SH-SY5Y (cell line): ENCODE measurements around the gene SLC12A7.

Source experiments
- GATA2 ChIP-seq: IDR thresholded peaks from 2 replicates; pipeline ENCODE4 v1.6.1; 2011; ENCODE audit warnings: mild to moderate bottlenecking, low read depth, low read length
- GATA3 ChIP-seq: IDR thresholded peaks from 2 replicates; pipeline ENCODE4 v1.6.1; 2011; ENCODE audit warnings: low read depth, mild to moderate bottlenecking, low read length, moderate library complexity

SLC12A7 gene

GRCh38 chr5:1065891-1066650 lies 45.8 kb downstream of the SLC12A7 start:
- TF ChIP-seq GATA2: no peak
- no peak for TF ChIP-seq GATA3

- TF ChIP-seq GATA3: no peak
- no peak for TF ChIP-seq GATA2
Observed at GRCh38 chr5:1065143-1065750, 46.6 kb downstream of the SLC12A7 start.

- TF ChIP-seq GATA3 (no peak), GATA2 (no peak)
Observed at GRCh38 chr5:1064383-1065142, 47.3 kb downstream of the SLC12A7 start.

- TF ChIP-seq GATA2 (no peak), GATA3 (no peak)
Observed at GRCh38 chr5:1063661-1064382, 48.0 kb downstream of the SLC12A7 start.

- no peak for TF ChIP-seq GATA3
- no peak for TF ChIP-seq GATA2
Observed at GRCh38 chr5:1062761-1063568, 48.9 kb downstream of the SLC12A7 start.

- no peak for TF ChIP-seq GATA3
- no peak for TF ChIP-seq GATA2
Observed at GRCh38 chr5:1061916-1062315, 49.9 kb downstream of the SLC12A7 start.

GRCh38 chr5:1060535-1060981 lies 51.3 kb downstream of the SLC12A7 start:
- TF ChIP-seq GATA2 (no peak), GATA3 (no peak)

GRCh38 chr5:1059884-1060263 lies 52.0 kb downstream of the SLC12A7 start:
- TF ChIP-seq GATA2 (no peak), GATA3 (no peak)

GRCh38 chr5:1058988-1059883 lies 52.6 kb downstream of the SLC12A7 start:
- TF ChIP-seq GATA2 (no peak), GATA3 (no peak)

GRCh38 chr5:1058083-1058945 lies 53.5 kb downstream of the SLC12A7 start:
- TF ChIP-seq GATA3 (no peak), GATA2 (no peak)

GRCh38 chr5:1057485-1058082 lies 54.3 kb downstream of the SLC12A7 start:
- TF ChIP-seq GATA3: no peak
- no peak for TF ChIP-seq GATA2
